Measurements from ENCODE around the gene APOBEC3F.

DNA sequence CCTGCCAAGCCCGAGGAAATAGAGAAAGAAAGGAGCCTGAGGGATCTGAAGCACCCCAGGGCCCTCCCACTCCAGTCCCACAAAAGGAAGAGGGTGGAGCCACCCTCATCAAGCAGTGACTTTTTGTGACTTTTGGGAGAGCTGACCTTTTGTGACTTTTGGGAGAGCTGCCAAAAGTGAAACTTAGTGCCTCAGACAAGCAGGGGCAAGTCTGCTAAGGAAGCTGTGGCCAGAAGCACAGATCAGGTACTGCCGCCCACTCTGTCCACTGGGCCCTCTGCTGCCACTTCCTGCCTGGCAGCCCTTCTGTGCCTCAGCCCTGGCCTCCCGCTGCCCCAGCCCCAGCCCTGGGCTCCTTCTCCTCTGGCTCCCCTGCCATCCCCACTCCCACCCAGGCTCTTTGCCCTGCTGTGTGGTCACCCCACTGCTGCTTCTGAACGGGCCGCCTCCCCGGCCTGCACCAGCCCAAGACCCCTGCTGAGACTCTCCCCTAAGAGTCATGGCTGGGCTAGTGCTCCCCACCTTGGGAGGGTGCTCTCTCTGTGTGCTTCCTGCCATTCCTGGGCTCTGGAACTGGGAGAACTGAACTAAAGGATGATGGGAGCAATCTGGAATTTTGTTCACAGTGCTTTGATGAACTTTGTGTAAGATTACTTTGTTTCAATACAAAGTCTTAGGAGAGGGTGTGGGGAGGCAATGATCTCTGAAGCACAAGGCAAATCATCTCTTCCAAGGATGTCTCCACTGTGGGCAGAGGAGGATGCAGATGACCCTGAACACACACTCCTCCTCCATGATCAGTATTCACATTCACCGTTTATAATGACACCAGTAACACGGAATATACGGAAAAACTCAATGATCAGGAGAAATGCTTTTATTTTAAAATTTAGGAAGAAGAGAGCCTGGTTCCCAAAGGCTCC is 56.7 kb downstream of the APOBEC3F start, which contains the start of gene APOBEC3H:
- TF ChIP-seq, protein P1, sequence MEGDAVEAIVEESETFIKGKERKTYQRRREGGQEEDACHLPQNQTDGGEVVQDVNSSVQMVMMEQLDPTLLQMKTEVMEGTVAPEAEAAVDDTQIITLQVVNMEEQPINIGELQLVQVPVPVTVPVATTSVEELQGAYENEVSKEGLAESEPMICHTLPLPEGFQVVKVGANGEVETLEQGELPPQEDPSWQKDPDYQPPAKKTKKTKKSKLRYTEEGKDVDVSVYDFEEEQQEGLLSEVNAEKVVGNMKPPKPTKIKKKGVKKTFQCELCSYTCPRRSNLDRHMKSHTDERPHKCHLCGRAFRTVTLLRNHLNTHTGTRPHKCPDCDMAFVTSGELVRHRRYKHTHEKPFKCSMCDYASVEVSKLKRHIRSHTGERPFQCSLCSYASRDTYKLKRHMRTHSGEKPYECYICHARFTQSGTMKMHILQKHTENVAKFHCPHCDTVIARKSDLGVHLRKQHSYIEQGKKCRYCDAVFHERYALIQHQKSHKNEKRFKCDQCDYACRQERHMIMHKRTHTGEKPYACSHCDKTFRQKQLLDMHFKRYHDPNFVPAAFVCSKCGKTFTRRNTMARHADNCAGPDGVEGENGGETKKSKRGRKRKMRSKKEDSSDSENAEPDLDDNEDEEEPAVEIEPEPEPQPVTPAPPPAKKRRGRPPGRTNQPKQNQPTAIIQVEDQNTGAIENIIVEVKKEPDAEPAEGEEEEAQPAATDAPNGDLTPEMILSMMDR (IDR thresholded peaks at IDR 0.05): no peak
- no peak for TF ChIP-seq POLR2AphosphoS5 (IDR thresholded peaks at IDR 0.05)
- no peak for TF ChIP-seq POLR2A (IDR thresholded peaks at IDR 0.05)
